K562 (cell line): ENCODE measurements around the gene FBXO21. TPM values are rescaled to one million over a fixed set of nuclear protein-coding genes. Genes with fewer than 3 reads are reported as not detected.

Experiments
- ATAC-seq: fragments of 200-7000 bp; cut with Tn5 transposase; 3 replicates; pipeline ENCODE4 v1.9.1; 2020; ENCODE audit warnings: moderate library complexity
- BruUV-seq: library from RNA; stranded (reverse); fragments of 400-500 nt; replicated peaks from 2 replicates; lab custom pipeline; 2021; lab: Mats Ljungman, UMichigan
- CTCF ChIA-PET: fragments of 300-600 bp; formaldehyde crosslinking; extraction: SDS; loops from one replicate; lab custom pipeline; 2021; ENCODE audit warnings: low intra/inter-chr PET ratio; lab: Yijun Ruan, JAX
- POLR2A ChIA-PET: fragments of 300-600, 350-650 bp; sonication (Branson Sonifier 250); formaldehyde crosslinking; extraction: SDS; loops from one replicate; lab custom pipeline; 2021; ENCODE audit warnings: antibody characterized with exemption, inconsistent platforms; lab: Yijun Ruan, JAX
- DNase-seq, 4 experiments: peaks; one replicate each; pipeline versions ENCODE4 v3.0.0 to v3.0.0-alpha.2; 2011 to 2018; ENCODE audit warnings: low spot score in 3 of 4, mixed read lengths in 3 of 4; ENCODE audit errors: extremely low read depth in 1 of 4
- FAIRE-seq: peaks from 2 replicates; lab custom pipeline; 2011; peaks lifted over from hg19 to GRCh38; lab: Jason Lieb, UNC
- H2AFZ ChIP-seq: 2 replicates; pipeline ENCODE4 v1.6.0; 2011; ENCODE audit warnings: low read depth, low read length, control low read depth, inconsistent platforms
- H3K27ac ChIP-seq: fragments of 200-600 bp; 3 replicates; pipeline ENCODE4 v1.8.0; 2011; ENCODE audit warnings: low read depth, mild to moderate bottlenecking, control low read depth, inconsistent platforms, low read length, moderate library complexity, mixed read lengths; ENCODE audit errors: extremely low read depth
- H3K27me3 ChIP-seq, 2 experiments: fragments of 300-600 bp in 1 of 2; 2 replicates in 1 of 2; 3 replicates in 1 of 2; pipeline versions ENCODE4 v1.6.0 to v1.8.0; 2011; ENCODE audit warnings: inconsistent platforms in 2 of 2, low read length in 2 of 2, mild to moderate bottlenecking in 1 of 2, mixed read lengths in 1 of 2, moderate library complexity in 1 of 2; ENCODE audit not compliant: control insufficient read depth in 2 of 2, insufficient read depth in 2 of 2
- H3K36me3 ChIP-seq: fragments of 300-600 bp; 3 replicates; pipeline ENCODE4 v1.8.0; 2011; ENCODE audit warnings: mild to moderate bottlenecking, low read length, inconsistent platforms; ENCODE audit not compliant: control insufficient read depth, insufficient read depth
- H3K4me1 ChIP-seq, 2 experiments: fragments of 200-600 bp in 1 of 2; replicated peaks in 1 of 2; 2 replicates in 1 of 2; 3 replicates in 1 of 2; pipeline versions ENCODE4 v1.5.1 to v1.8.0; 2011; ENCODE audit warnings: inconsistent platforms in 2 of 2, low read length in 2 of 2, mild to moderate bottlenecking in 1 of 2, mixed read lengths in 1 of 2, moderate library complexity in 1 of 2; ENCODE audit not compliant: control insufficient read depth in 2 of 2, insufficient read depth in 2 of 2
- H3K4me2 ChIP-seq: 2 replicates; pipeline ENCODE4 v1.6.1; 2011; ENCODE audit warnings: low read length, control low read depth, inconsistent platforms, mixed read lengths; ENCODE audit not compliant: insufficient read depth
- H3K4me3 ChIP-seq: fragments of 200-600 bp; sonication (generic), shearing (Covaris generic); 2 replicates; pipeline ENCODE4 v1.5.1; 2016; ENCODE audit warnings: control low read depth, inconsistent platforms
- H3K79me2 ChIP-seq: fragments of 200-600 bp; 3 replicates; pipeline ENCODE4 v1.8.0; 2011; ENCODE audit warnings: low read length, inconsistent platforms; ENCODE audit not compliant: control insufficient read depth, insufficient read depth
- H3K9ac ChIP-seq, 2 experiments: 2 replicates each; pipeline versions ENCODE4 v1.6.0 to v1.6.1; 2011; ENCODE audit warnings: low read depth in 2 of 2, low read length in 2 of 2, control low read depth in 1 of 2, inconsistent platforms in 1 of 2, mild to moderate bottlenecking in 1 of 2, mixed read lengths in 1 of 2; ENCODE audit not compliant: insufficient read depth in 1 of 2
- H3K9me1 ChIP-seq: one replicate; pipeline ENCODE4 v1.6.0; 2011; ENCODE audit warnings: inconsistent platforms, mild to moderate bottlenecking, low read length, moderate library complexity; ENCODE audit not compliant: control insufficient read depth, insufficient read depth
- H3K9me3 ChIP-seq: replicated peaks from 2 replicates; pipeline ENCODE4 v1.5.1; 2011; ENCODE audit warnings: low read depth, low read length, inconsistent platforms; ENCODE audit not compliant: control insufficient read depth, insufficient read depth
- H4K20me1 ChIP-seq: replicated peaks from 2 replicates; pipeline ENCODE4 v1.6.1; 2011; ENCODE audit warnings: low read length, inconsistent platforms, mixed read lengths; ENCODE audit not compliant: control insufficient read depth, insufficient read depth
- MEF2D ChIP-seq: conservative IDR thresholded peaks from 2 replicates; pipeline ENCODE4 v1.6.1; 2016; ENCODE audit warnings: low read depth, missing genetic modification characterization, missing compliant biosample characterization
- TEAD4 ChIP-seq, 2 experiments: sonication (generic) in 1 of 2; formaldehyde crosslinking in 1 of 2; IDR thresholded peaks; 2 replicates each; pipeline versions ENCODE4 v1.6.1 to v1.8.0; 2012 to 2022; ENCODE audit warnings: borderline replicate concordance in 1 of 2, inconsistent platforms in 1 of 2, low read length in 1 of 2, mild to moderate bottlenecking in 1 of 2, missing genetic modification reagents in 1 of 2
- ZC3H11A ChIP-seq: IDR thresholded peaks from 2 replicates; pipeline ENCODE4 v1.6.1; 2012; ENCODE audit warnings: low read depth, low read length, improper control_type of control experiment
- ZC3H8 ChIP-seq: fragments of 450-650 bp; IDR thresholded peaks from 2 replicates; pipeline ENCODE4 v1.6.1; 2017
- ZNF431 ChIP-seq: sonication (generic); formaldehyde crosslinking; IDR thresholded peaks from 2 replicates; pipeline ENCODE4 v1.8.0; 2022; ENCODE audit warnings: mild to moderate bottlenecking, missing genetic modification reagents
- ZNF561 ChIP-seq: fragments of 450-650 bp; formaldehyde crosslinking; conservative IDR thresholded peaks from 2 replicates; pipeline ENCODE4 v1.4.0; 2020; ENCODE audit warnings: mild to moderate bottlenecking, moderate library complexity
- ZNF589 ChIP-seq: fragments of 200-800 bp; sonication (Bioruptor generic); IDR thresholded peaks from 2 replicates; pipeline ENCODE4 v1.6.1; 2016; ENCODE audit warnings: low read depth, missing genetic modification characterization, missing compliant biosample characterization
- WGBS: fragments of 100-300 bp; shearing (Covaris generic); methylation state at CpG from one replicate; pipeline ENCODE4 v1.1.6; 2016; ENCODE audit warnings: low coverage, mixed read lengths; ENCODE audit not compliant: insufficient coverage; ENCODE audit errors: missing lambda C conversion rate; 5-methylcytosine and 5-hydroxymethylcytosine counted together
- in situ Hi-C: fragments of 300-500 bp; cut with MboI; formaldehyde crosslinking; loops from 4 replicates; pipeline ENCODE4 v1.15.0; 2018; ENCODE audit warnings: inconsistent platforms, mixed read lengths
- intact Hi-C: fragments of 100-400 bp; cut with micrococcal nuclease; formaldehyde crosslinking; loops from 2 replicates; pipeline ENCODE4 v1.14.2; 2022
- polyA plus RNA-seq, 8 experiments: library from polyadenylated mRNA; depleted of rRNA in 4 of 8; stranded (reverse) in 5 of 8; unstranded in 3 of 8; fragments of >200 nt; fragmentation: Nextera tagmentation in 2 of 8; fragmentation: Illumina TruSeq in 1 of 8; extraction: Ambion mirVana in 2 of 8; extraction: Trizol in 1 of 8; gene quantifications; 2 replicates each; pipeline versions ENCODE4 v1.2.1 to v1.2.3, GENCODE V29; 2011 to 2014; ENCODE audit warnings: inconsistent platforms in 1 of 8, missing spikeins in 1 of 8
- total RNA-seq, 7 experiments: library from RNA; depleted of rRNA in 6 of 7; stranded (reverse); fragments of >200 nt in 6 of 7; fragmentation: Illumina TruSeq in 2 of 7; extraction: Trizol in 2 of 7; gene quantifications; 2 replicates each; pipeline versions ENCODE4 v1.2.1 to v1.2.3, GENCODE V29; 2011 to 2021; ENCODE audit warnings: low replicate concordance in 1 of 7
- TF ChIP-seq, protein P1 (sequence below): fragments of 200-800 bp; sonication (Bioruptor generic); IDR thresholded peaks from 2 replicates; pipeline ENCODE4 v1.6.1; 2017; ENCODE audit warnings: missing genetic modification characterization, missing compliant biosample characterization
- TF ChIP-seq, protein P2 (sequence below): fragments of 450-650 bp; formaldehyde crosslinking; IDR thresholded peaks from 2 replicates; pipeline ENCODE4 v1.4.0; 2020; ENCODE audit warnings: mild to moderate bottlenecking
- TF ChIP-seq, protein P3 (sequence below): sonication (generic); formaldehyde crosslinking; IDR thresholded peaks from 2 replicates; pipeline ENCODE4 v1.9.0; 2022; ENCODE audit warnings: mild to moderate bottlenecking, missing genetic modification reagents
- TF ChIP-seq, protein P4 (sequence below): fragments of 150-350 bp; IDR thresholded peaks from 2 replicates; pipeline ENCODE4 v1.6.1; 2014; ENCODE audit warnings: low read depth, mild to moderate bottlenecking, low read length, borderline replicate concordance
- TF ChIP-seq, protein P5 (sequence below): fragments of 250-450 bp; sonication (Bioruptor Pico); IDR thresholded peaks from 2 replicates; pipeline ENCODE4 v1.8.0; 2021; ENCODE audit warnings: borderline replicate concordance, mild to moderate bottlenecking, moderate library complexity; ENCODE audit not compliant: poor library complexity, severe bottlenecking

The FBXO21 gene
- total and polyA plus RNA-seq, 9 of the 15 experiments (the other 6 are each of a cell fraction or from before 2014, with no cell fraction given): 3.0 to 50.9 (median 9.1) TPM

DNA sequence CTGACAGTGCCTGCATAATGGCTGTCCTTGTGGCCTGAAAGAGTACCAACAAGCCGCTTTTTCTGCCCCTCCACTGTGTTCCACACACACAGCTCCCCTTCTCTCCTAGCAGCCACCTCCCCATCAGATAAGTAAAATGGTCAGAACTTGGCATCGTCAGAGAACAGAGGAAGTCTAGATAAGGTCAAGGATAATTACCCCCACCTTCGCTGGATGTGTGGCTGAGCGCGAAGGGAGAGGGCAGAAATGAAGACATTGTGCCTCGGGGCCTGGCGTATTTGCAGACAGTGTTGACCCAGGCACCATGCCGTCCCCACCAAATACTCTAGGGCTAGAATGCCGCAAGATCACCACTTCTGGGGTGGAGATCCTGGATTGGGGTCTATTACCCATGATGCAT is 30.6 kb downstream of the FBXO21 start (continued):
- TF ChIP-seq, protein P1, sequence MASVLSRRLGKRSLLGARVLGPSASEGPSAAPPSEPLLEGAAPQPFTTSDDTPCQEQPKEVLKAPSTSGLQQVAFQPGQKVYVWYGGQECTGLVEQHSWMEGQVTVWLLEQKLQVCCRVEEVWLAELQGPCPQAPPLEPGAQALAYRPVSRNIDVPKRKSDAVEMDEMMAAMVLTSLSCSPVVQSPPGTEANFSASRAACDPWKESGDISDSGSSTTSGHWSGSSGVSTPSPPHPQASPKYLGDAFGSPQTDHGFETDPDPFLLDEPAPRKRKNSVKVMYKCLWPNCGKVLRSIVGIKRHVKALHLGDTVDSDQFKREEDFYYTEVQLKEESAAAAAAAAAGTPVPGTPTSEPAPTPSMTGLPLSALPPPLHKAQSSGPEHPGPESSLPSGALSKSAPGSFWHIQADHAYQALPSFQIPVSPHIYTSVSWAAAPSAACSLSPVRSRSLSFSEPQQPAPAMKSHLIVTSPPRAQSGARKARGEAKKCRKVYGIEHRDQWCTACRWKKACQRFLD (CRISPR knock-in tag): no peak

DNA sequence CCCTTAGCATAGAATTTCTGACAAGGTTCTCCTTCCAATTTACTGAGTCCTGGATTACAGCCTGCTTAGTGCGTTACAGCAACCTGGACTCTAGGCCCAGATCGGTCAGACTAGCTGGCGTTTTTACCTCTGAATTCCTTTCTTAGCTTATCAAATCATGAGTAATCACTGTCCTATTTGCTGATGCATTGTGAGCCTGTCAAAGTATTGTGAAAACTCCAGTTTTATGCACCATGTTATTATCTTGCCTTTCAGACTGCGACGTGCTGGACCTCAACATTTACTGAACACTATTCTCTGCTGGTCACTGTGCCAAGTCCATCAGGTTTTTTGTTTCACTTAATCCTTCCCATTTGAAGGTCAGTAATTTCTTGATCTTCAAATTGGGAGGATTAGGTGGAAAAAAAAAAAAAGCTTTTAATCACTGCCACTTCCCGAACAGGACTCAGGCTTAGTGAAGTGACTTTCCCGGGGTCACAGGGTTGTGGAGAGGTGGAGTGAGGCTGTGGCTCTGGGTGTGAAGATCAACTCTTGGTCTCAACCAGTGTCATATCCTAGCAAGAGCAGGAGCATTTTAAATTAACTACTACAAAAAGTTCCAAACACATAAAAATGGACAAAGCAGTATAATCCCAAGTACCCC is 31.2 kb downstream of the FBXO21 start:
- intact Hi-C loops: no loop called here
- WGBS: 73% methylated on average over 7 of the region's 7 CpGs
- H3K27ac ChIP-seq: no peak overlapping the region

More for the DNA sequence above, 31.2 kb downstream of the FBXO21 start:
- ATAC-seq (no peak), FAIRE-seq (no peak), DNase-seq (no peak)
- ChIA-PET POLR2A (no interaction called here), CTCF (no interaction called here)
- Histone ChIP-seq H4K20me1 (no peaks in the 10 kb centered on the region), H3K4me2 (no peak overlapping the region), H3K9ac (no peak overlapping the region), H3K27me3 (no peaks in the 10 kb centered on the region), H2AFZ (no peak overlapping the region), H3K9me3 (no peaks in the 10 kb centered on the region), H3K9me1 (peaks cover under 1% of the 10 kb centered on the region), H3K79me2 (no peaks in the 10 kb centered on the region), H3K4me1 (peaks cover 0 to 8% of the 10 kb centered on the region in 2 experiments; a peak in 2 of 5 replicates), H3K4me3 (no peak overlapping the region), H3K36me3 (peaks cover 69% of the 10 kb centered on the region)
- in situ Hi-C loops: no loop called here
- TF ChIP-seq ZC3H8: no peak
- no peak for TF ChIP-seq MEF2D (tag)
- TF ChIP-seq ZNF431 (CRISPR knock-in tag): no peak
- TF ChIP-seq, protein P2, sequence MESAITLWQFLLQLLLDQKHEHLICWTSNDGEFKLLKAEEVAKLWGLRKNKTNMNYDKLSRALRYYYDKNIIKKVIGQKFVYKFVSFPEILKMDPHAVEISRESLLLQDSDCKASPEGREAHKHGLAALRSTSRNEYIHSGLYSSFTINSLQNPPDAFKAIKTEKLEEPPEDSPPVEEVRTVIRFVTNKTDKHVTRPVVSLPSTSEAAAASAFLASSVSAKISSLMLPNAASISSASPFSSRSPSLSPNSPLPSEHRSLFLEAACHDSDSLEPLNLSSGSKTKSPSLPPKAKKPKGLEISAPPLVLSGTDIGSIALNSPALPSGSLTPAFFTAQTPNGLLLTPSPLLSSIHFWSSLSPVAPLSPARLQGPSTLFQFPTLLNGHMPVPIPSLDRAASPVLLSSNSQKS (CRISPR knock-in tag): no peak
- TF ChIP-seq ZC3H11A: no peak
- TF ChIP-seq, protein P3, sequence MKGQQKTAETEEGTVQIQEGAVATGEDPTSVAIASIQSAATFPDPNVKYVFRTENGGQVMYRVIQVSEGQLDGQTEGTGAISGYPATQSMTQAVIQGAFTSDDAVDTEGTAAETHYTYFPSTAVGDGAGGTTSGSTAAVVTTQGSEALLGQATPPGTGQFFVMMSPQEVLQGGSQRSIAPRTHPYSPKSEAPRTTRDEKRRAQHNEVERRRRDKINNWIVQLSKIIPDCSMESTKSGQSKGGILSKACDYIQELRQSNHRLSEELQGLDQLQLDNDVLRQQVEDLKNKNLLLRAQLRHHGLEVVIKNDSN (CRISPR knock-in tag): no peak
- TF ChIP-seq ZNF589 (CRISPR knock-in tag): no peak
- TF ChIP-seq, protein P4, sequence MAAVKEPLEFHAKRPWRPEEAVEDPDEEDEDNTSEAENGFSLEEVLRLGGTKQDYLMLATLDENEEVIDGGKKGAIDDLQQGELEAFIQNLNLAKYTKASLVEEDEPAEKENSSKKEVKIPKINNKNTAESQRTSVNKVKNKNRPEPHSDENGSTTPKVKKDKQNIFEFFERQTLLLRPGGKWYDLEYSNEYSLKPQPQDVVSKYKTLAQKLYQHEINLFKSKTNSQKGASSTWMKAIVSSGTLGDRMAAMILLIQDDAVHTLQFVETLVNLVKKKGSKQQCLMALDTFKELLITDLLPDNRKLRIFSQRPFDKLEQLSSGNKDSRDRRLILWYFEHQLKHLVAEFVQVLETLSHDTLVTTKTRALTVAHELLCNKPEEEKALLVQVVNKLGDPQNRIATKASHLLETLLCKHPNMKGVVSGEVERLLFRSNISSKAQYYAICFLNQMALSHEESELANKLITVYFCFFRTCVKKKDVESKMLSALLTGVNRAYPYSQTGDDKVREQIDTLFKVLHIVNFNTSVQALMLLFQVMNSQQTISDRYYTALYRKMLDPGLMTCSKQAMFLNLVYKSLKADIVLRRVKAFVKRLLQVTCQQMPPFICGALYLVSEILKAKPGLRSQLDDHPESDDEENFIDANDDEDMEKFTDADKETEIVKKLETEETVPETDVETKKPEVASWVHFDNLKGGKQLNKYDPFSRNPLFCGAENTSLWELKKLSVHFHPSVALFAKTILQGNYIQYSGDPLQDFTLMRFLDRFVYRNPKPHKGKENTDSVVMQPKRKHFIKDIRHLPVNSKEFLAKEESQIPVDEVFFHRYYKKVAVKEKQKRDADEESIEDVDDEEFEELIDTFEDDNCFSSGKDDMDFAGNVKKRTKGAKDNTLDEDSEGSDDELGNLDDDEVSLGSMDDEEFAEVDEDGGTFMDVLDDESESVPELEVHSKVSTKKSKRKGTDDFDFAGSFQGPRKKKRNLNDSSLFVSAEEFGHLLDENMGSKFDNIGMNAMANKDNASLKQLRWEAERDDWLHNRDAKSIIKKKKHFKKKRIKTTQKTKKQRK: no peak
- no peak for TF ChIP-seq TEAD4 (IDR thresholded peaks at IDR 0.05; ENCODE audit: low read length)
- TF ChIP-seq TEAD4 (CRISPR knock-in tag; IDR thresholded peaks at IDR 0.05; ENCODE audit: borderline replicate concordance): no peak
- no peak for TF ChIP-seq ZNF561 (CRISPR knock-in tag)
- TF ChIP-seq, protein P5, sequence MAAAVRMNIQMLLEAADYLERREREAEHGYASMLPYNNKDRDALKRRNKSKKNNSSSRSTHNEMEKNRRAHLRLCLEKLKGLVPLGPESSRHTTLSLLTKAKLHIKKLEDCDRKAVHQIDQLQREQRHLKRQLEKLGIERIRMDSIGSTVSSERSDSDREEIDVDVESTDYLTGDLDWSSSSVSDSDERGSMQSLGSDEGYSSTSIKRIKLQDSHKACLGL: no peak
- no TSS peak for BruUV-seq
